Myocyte (in vitro differentiated cells): Measurements from ENCODE around the gene KATNB1. TPM values are rescaled to one million over a fixed set of nuclear protein-coding genes. Genes with fewer than 3 reads are reported as not detected.
"Not testable (repeated sequence)": the region's sequence is repeated elsewhere in the genome, so short reads cannot be mapped to it uniquely, and the experiment has no call there.

ENCODE experiments used
- DNase-seq: peaks from one replicate; pipeline ENCODE4 v3.0.0-alpha.2; 2012; ENCODE audit warnings: low read depth
- total RNA-seq: library from RNA; depleted of rRNA; stranded (reverse); fragments of >200 nt; gene quantifications from 2 replicates; pipeline ENCODE4 v1.2.3, GENCODE V29; 2014

Gene KATNB1
- total RNA-seq, 1 donor from 2014 or later, result 51.3 TPM

DNA sequence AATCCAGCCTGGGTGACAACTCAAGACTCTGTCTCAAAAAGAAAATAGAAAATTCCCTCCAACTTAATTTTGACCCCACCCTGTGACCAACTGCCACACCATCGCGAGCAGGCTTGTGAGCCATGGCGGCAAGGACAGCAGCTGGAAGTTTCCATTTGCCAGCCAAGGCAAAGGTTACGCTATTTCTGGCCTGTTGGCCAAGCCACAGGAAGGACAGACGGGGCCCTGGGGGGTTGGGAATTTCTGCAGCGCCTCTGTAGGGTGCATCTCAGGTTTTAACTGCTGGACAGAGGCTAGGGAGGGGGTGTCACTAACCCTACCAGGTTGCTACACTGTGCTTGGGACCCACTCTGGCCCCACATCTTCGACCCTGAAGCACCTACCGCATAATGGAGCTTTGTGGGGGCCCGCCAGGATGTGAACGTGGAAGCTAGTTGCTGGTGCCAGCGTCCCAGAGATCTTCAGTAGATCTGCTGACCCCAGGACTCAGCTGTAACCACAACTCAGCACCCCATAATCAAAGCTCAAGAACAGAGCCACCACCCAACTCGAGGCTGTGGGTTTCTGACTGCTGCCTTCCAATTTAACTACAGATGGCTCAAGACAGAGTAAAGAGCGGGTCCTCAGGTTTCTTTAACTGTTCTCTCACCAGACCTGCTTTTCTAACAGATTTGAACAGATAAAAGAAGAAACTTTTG is 55.8 kb downstream of the KATNB1 start:
- DNase-seq, result peak; percentile 91

DNA sequence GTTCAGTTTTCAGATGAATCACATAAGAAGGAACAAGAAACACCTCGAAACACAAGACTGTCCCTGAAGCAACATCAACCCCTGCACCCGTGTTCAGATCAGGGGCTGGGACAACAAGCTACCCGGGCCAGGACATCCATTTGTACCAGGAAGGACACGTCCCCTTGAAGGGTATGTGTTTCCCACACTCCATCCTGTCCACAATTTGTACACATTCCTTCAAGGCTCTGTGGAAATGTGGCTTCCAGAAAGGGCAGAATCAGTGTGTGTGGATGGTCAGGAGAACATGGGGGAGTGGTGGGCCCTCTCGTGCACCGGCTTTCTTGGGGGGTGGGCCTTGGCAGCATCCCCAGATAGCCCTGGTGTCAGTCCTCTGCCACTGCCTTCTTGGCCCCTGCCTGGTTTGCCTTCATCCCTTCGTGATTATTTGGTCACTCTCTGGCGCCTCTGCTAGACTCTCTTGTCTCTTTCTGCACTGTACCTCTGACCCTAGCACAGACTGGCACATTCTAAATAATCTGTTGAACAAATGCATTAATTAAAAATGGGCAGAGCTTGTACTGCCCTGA is 56.4 kb downstream of the KATNB1 start:
- DNase-seq, result no peak

DNA sequence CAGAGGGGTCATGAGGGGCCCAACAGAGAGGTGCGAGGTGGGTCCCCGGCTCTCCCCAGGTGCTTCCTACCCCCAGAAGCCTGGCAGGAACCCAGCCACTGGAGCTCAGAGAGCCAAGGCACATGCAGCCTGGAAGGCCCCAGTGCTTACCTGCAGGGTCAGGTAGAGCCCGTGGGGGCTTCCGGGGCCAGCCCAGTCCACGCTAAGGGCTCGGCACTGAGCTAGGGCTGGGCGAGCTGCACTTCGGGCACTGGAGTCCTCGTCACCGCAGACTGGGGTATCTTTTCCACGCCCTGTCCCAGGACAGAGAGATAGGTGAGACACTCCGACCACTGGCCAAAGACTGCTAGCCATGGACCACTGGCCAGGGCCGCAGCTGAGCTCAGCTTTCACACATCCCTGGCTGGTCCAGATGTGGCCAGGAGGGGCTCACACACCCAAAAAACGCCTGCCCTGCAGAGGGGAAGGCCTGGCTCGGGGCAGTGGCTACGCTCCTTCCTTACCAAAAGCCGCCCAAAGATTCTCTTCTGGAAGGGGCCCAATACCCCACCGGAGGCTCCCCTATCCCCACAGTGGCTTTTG is 59.4 kb downstream of the KATNB1 start:
- DNase-seq, result no peak

DNA sequence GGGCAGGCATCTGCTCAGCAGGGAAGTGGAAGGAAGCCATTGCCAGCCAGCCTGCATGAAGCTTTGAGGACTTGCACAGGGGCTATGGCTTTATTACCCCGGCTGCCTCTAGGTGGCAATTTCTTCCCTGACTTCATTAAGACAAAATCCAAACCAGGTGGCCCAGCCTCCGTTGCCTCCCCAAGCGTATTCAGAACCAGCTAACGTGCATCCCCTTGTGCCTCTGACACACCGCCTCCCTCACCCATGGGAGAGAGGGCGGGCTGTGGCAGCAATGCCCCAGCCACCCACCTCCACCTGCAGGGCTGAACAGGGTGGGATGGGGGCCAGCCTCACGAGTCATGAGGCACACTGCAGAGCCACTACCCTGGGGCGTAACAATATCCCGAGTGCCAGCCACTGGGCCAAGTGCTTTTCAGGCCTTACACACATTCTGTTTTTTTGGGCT is 59.9 kb downstream of the KATNB1 start:
- no peak for DNase-seq

DNA sequence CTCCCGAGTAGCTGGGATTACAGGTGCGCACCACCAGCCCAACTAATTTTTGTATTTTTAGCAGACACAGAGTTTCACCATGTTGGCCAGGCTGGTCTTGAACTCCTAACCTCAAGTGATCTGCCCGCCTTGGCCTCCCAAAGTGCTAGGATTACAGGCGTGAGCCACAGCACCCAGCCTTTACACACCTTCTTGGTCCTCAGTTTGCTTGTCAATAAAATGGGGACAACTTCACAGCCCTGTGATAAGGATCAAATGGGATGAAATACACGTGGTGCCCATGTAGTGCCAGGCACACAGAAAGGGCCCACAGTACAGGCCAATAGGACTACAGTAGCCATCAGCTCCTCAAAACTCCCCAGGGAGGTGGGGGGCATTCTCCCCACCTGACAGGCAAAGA is 60.4 kb downstream of the KATNB1 start:
- not testable (repeated sequence) for DNase-seq

DNA sequence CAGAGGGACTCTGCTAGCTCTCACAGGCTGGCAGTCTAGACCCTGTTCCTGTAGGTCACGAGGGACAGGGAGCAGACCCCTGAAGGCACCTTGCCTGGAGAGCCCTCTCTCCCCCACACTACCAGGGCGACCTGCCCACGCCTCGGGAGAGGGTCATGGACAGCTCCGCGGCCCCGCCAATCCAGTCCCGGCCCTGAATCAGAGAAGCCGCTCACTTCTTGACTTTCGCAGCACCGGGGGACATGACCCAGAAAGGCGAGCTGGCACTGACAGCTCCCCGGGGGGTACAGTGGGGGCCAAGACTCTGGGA is 61.6 kb downstream of the KATNB1 start:
- no peak for DNase-seq

DNA sequence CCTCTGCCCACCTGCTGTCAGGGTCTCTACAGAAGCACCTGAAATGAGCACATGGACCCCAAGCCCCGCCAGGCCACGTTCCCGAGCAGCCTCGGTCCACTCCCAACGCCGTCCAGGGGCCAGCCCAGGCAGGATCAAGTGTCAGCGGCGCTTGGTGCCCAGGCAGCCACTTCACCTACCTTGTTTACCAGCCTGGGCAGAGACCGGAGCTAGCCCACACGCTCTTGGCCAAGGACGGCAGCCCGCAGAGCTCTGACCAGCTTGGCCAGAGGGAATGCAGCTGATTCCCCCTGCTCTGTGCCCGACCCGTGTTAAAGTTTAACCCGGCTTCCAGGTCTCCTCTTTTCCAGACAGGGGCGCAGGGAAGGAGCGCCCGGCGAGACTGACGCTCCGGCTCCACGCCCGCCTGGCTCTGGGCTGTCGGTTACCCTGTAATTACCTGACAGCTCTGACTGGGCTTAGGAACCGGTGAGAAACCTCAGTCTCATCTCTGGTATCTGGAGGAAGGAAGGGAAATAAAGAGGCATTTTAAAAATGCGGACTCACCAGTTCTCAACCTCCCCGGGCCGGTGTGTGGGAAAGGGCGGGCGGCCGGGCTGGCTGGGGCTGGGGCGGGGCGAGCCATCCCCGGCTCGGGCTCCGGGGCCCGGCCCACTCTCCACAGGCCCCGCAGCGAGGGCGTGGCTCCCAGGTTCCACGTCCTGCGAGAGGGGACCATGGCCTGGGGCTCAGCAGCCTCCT is 62.1 kb downstream of the KATNB1 start:
- no peak for DNase-seq

DNA sequence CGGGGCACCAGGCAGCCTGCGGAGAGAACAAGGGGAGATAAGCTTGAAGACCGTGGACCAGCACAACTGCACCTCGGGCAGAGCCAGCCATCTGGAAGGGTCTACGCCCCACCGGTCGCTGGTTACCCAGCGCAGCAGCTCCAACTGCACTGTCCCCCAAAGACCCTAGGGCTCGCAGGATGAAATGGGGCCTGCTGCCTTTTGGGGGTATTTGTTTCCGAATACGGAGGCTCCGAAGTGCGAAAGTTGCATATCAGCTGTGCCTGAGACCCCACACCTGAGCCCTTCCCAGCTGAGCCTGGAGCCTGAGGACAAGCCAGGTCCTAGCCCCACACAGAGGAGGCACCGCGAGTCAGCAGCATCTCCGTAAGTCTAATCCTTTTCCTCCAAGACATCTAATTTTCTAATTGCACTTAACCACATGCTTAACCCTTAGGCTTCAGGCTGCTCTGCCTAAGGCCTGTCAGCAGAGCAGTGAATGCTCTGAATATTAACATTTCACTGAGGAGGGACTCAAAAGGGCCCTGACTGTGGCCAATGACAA is 62.8 kb downstream of the KATNB1 start:
- no peak for DNase-seq

DNA sequence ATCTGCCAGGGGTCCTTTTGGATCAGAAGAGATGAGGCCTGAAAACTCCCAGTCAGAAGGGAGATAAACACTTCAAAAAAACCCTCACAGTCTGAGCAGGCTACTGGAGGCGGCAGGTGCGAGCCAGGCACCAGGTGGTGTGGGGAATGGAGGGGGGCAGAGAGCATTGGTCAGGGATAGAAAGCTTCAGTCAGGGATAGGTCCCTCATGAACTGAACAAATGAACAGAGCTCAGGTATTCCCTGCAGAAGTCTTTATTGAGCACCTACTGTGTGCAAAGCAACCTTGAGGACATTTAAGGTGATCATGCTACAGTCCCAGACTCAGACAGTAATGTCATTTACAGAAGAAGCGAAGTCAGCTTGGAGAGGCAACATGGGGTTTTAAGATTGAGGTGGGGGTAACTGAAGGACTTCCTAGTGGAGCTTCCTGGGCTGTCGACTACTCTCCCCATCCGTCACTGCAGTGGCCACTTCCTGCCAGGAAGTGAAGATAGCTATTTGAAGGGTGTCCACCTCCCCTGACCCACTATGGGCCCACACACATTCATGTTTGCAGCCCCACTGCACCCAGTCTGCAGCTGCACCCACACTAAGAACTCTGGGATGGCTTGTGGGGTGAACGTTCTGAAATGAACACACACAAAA is 63.5 kb downstream of the KATNB1 start:
- DNase-seq, result no peak

DNA sequence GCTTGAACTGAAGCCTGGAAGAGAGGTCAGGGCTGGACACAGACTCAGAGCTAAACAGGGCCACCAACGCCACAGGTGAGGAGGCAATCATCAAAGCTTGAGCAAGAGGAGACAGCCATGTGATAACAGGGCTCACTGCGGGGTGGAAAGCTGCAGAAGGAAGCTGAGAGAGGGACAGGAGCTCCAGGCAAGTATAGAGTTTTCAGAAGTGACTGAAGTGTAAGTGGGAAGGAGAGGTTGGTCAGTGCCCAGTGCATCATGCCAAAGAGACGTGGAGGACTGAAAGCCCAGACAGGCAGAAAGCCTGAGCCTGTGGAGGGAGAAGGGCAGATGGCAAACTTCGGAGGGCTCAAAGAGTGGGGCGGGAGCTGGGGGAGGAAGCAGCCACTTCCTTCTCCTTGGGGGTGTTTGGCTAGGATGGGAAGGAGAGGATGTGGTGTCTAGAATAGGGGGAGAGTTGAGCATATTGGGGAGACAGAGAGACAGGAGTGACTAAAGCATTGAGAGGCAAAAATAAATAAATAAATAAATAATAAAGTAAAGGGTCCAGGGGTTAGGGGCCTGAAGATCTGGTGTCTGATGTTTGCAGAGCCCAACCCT is 64.1 kb downstream of the KATNB1 start:
- DNase-seq, result no peak

DNA sequence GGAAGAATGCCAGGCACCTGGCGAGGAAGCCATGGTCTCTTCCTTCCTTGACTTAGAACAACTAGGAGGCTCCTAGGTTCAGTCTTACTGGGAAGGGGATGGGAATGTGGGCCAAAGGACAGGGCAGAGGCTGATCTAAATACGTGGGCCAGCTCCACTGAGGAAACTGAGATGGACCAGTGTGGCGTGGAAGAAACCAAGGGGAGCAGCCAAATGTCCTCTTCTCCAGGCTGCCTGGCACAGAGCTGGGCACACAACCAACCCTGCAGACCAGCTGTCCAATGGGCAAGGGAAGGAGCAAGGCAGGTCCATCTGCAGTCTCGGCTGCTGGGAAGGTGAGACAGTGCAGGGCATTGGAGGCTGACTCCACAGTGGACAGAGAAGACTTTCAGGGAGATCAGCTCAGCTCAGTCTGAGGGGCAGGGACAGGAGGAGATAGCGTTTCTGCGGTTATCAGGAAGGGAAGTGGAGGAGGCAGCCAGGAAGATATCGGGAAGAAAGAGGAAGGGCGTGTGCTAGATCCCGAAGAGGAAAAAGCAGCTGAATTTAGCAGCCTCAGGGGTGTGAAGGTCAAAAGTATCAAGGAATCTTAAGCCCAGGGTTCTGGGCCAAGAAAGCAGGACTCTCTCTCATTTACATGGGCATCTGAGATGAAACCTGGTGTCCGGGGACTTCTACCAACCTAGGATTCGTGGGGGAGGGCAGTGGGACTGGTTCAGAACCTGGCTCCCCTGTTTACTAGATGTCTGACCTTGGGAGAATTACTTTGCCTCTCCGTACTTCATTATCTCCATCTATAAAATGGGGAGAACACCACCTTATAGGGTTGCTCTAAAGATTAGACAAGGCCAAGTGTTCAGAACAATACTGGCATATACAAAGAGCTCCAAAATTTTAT is 64.9 kb downstream of the KATNB1 start:
- no peak for DNase-seq

DNA sequence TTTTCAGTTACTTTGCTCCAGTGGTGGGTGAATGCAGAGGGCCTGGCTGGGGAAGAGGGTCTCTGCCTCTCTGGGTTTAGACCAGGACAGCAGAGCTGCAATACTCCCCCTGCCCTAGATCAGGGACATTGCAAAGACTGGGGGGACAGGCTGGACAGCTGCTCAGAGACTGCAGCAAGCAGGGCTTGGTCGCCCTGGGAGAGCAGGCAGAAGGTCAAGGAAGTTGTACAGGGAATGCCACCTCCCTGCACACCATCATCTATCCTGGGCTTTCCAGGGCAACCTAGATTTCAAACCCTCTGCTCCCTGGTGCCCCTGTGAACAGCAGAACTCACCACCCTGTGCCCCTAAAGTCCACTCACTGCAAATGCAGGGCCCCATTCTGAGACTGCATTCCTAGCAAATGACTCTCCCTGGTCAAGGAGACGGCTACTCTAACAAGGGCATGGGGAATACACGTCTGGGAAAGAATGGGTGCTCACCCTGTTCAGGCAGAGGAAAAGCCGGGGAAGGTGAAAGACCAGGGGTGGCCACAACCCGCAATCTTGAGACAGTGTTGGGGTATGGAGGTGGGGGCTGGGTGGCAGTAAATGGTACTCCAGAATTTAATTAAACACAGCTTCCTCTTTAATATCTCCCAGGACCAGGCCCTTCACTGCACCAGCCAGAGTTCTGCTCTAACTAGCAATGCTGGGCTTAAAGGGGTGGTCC is 65.7 kb downstream of the KATNB1 start:
- DNase-seq, result peak; percentile 68

DNA sequence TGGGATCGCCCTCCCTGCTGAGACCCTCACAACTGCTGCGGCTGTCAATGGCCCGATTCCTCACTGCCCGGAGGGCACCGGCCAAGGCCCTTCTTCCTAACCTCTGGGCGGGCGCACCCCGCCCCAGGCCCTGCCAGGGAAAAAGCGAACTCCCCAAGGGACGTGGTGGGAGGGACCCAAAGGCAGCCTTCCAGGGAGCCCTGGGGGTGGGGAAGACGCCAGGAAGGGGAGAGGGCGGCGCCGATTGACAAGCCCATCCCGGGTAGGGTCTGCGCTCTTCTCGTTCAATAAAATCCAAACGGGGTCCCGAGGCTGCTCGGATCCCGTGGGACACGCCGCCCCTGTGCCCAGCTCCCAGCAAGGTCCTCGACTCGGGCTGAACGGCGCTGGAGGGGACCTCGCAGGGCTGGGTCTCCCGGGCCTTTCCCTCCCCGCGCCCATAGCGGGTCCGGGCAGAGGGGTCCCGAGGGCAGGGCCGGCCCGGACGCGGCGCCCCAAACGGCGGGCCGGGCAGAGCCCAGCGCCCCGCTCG is 66.3 kb downstream of the KATNB1 start:
- DNase-seq, result peak; percentile 66

DNA sequence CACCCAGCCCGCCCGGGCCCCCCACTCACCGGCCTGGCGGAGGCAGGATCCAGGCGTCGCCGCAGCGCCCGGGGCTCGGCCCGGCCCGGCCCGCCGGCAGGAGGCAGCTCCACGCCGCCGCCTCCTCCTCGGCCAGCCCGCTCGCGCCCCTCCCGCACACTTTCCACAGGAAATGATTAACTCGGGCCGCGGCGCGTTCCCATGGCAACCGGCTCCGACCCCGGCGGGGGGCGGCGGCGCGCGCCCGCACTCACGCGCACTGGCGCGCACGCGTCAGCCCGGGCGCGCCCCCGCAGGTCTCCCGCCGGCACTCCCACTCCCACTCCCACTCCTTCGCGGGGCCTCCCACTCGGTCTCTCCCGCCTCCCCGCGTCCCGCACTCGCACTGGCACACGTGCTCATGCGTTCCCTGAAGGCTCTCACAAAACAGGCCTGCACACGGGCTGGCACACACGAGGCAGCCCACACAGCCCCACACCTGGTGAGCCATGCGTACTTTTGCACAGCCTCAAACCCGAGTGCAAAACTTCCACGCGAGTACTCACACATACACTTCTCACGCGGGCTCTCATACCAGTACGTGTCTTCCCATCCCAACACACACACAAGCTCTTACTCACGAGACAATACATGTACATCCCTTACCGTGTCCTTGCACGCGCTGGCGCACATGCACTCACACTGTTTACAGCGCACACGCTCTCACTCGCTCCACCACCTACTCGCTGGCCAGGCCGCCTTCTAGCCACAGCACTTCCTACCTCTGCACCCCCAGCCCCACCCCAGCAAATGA is 67.0 kb downstream of the KATNB1 start, which contains the start of gene KIFC3:
Gene KIFC3, minus strand, starts transcription at position 151 of the 793 bp plus-strand sequence. CDS start 4,248 bp downstream, outside the sequence.
- peak; percentile 67 for DNase-seq

DNA sequence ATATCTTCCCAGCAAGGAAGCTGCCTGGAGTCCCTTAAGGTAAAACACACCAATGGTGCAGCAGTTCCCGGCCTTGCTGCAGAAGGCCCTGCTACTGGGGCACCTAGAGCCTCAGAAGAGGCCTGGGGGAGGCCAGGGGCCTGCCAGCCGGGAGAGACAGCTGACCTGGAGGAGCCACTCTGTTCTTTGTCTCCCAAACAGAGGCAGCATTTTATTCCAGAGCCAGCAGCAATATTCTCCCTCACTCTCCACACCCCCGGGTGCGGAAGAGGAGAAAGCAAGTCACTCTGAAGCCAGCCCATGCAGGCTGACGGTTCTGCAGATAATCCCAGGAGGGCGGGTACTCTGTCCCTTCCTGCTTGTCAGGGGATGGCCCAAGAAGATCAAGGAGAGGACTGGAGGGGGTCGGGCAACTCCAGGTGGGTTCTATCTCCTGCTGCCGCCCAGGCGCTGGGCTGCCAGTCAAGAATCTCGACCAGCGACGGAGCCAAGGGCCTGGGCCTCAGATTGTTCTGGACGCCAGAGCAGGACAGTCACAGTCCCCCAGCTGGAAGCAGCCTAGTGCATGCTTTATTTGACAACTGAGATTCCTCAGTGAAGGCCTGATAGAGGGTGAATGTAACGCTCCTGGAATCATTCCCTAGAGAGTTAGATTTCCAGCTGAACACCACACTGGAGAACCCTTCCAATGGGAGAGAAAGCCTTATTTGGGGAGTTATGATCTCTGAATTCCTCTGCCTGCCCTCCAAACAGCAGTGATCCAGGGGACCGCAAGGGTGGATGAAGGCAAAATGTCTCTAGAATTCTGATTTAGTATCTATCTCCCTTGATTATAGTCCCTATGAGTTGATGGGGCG is 67.8 kb downstream of the KATNB1 start:
- no peak for DNase-seq

DNA sequence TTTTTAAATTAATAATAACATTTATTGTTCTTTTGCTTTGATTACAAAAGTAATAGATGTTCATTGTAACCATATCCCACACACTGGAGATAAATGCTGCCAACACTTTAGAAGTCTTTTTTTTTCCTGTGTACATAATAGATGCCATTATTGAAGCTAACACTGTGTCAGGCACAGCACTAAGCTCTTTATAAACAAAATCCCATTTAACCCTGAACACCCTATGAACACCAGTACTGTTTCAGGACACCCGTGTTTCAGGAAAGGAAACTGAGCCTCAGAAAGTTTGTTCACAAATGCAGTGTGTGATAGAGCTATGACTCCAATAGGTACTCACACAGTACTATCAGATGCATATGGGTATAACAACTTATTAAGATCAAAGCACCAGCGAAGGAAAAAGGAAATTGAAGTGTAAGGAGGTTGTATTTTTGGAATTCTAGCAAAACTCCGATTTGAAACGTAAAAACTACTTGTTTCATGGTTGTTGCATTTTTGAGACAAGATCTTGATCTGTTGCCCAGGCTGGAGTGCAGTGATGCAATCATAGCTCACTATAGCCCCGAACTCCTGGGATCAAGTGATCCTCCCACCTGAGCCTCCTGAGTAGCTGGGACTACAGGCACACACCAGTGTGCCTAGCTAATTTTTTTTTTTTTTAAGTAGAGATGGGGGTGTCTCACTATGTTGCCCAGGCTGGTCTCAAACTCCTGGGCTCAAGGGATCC is 68.7 kb downstream of the KATNB1 start:
- DNase-seq, result no peak
